OCI-M2 (cell line): Measurements from ENCODE around the gene DNAJC1.

Source experiments
- DNase-seq: peaks from one replicate; lab custom pipeline; 2025; ENCODE audit not compliant: unreplicated experiment; lab: John Stamatoyannopoulos, UW

DNAJC1 gene

DNA sequence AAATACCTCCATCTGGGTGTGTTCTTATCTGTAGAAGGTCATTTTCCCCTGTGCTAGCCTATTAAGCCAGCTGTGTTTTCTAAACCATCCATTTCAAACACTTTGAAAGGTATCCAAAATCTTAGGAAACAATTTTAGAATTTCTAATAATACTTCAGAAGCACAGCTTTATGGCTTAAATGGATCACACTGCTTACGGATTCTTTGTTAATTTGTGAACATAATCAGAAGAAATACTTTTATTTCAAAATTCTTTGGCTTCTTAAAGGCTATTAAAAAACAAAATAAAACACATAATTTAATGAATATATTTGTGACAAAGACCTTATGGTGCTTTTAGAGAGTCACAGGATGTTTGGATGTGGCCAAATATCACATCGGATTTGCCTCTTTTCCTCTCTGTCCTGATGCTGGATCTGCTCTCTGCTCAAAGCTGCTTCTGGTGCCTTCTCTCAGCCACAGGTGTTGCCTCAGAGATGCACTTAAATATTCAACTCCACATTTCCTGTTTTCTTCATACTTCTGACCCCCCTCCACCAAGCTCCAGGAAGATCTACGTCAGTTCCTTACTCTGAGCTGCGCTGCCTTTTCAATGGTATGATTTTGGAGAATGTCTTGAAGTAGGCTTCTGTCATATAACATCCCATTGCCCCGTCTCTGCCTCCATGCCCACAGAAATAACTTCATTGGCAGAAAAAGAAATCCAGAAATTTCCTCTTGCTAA is 238.9 kb downstream of the DNAJC1 start:
- no peak for DNase-seq

DNA sequence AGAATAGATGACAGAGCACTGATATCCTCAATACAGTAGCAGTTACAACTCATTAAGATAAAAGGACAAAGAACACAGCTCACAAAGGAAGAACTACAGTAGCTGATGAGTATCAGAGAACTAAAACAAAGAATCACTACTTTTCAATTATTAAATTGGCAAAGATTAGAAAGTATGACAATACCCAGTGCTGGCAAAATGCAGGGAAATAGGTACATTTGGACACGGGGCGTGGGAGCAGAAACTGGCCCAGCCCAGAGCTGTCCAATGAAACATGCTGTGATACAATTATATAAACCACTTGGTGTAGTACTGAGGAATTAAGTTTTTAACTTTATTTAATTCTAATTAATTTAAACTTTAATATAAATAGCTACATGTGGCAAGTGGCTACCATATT is 243.2 kb downstream of the DNAJC1 start:
- DNase-seq = no peak

DNA sequence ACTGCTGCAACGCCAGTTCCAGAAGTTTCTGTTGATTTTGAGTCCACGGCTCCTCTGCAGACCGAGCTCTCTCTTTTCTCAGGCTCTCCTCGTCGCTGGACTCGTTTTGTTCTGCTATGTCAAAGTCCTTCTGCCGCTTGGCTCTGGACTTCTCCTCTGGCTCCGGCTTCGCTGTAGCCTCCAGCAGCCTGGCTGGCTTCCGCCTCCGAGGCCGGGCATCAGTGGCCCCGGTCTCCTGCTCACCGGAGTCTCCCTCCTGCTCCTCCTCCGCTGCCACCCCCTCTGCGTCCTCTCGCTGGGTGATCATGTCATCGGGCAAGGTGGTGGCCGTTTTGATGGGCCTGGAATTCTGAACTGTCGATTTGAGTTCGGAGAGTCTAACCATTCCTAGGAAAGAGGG is 244.3 kb downstream of the DNAJC1 start:
- no peak for DNase-seq

DNA sequence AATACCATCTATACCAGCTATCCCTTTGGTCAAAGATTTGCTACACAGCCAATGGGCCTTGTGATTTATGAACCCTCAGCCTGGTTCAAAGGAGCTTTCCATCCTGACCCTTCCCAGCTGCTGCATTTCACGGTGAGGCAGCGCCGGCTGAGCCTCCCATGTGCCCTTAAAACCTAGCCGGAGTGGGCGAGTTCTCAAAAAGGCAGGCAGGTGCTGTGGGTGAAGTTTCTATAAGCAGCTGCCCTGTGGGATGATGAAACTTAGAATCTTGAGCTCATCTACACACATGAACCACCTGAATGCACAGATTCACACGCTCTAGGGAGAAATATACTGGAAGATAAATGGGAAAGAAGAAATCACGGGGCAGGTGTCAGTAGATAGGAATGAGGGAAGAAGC is 244.8 kb downstream of the DNAJC1 start:
- DNase-seq = no peak

DNA sequence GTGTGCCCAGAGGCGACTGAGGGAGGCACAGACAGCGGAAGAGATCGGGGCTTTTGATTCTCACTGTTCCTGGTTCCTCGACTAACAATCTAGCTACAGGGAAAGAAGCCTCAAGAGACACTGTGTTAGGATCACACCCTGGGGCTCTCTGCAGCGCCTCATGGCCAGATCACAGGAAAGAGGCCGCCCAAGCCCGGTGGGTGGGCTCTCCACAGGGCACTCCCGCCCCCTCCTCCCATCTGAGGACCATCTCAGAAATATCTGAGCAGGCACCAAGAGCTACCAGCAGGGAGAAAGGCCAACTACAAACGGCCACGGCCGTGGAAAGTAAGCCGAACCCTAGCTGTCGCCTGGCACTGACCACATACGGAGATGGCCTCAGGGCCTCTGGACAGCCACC is 245.3 kb downstream of the DNAJC1 start:
- DNase-seq = no peak

DNA sequence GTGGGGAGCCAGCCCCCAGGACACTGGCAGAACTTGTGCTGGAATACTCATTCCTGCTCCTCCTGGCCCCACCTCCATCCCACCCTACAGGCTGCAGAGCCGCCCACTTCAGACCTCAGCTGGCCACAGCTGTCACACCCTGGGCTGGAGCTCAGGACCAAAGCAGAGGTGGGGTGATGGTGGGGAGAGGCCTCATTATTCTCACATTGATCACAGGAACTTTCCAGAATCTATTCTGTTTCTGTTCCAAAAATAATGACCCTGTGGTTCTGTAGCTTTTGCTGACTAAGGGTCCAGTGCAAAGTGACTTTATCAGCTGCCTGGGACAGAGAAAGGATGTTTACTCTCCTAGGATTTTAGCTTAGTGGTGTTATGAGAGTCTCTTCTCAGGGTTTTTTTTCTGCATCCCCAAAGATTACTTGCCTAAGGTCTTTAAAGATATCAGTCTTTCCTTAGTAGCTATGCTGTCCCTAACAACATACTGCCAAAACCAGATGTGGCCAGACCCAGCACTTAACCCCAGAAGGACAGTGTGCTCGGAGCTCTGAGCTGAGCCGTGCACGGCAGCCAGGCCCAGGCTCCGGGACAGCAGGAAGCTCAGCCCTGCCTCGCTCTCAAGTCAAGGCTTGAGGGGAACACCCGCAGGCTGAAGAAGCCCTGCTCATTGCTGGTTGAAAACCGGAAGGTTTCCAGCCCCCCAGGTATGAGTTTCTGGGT is 246.2 kb downstream of the DNAJC1 start:
- no peak for DNase-seq

DNA sequence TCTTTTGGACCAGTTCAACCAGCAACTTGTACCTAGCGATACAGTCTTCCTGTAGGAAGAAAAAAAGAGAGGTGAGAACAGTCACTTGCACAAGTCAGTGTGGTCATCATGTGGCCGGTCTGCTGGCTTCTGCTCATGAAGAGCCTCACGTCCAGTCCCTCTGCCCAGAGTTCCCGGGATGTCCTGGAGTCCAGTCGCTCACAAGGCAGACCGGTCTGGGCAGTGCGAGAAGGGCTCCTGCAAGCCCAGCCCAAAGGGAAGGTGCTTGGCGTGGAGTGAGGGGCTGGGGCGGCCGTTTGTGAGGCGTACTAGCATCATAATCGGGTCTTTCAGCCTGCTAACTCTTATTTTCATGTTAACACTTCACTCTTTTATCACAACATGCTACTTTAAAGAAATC is 246.8 kb downstream of the DNAJC1 start:
- no peak for DNase-seq

DNA sequence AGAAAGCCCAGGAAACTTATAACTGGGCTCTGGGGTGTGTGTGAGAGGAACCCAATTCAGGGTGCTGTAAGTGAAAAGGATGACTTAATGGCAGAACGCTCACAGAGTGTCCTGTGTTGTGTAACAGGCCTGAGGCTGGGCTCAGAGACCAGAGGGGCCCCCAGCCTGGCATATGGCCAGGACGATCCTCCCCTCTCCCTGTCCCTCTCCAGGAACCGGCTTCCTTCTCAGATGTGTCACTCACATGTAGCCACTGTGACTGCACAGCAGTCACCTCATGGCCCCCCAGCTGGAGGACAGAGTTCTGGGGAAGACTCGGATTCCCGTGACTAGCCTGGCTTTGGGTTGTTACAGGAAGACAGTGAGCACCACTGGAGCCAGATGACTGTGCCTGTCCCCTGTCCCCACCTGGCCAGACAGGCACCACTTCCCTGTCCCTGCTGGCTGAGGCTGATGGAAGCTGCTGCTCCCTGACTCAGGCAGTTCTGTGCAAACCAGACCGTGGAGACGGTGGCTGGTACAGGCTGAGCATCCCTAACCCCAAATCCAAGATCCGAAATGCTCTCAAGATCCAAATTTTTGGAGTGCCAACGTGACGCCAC is 249.0 kb downstream of the DNAJC1 start:
- no peak for DNase-seq

DNA sequence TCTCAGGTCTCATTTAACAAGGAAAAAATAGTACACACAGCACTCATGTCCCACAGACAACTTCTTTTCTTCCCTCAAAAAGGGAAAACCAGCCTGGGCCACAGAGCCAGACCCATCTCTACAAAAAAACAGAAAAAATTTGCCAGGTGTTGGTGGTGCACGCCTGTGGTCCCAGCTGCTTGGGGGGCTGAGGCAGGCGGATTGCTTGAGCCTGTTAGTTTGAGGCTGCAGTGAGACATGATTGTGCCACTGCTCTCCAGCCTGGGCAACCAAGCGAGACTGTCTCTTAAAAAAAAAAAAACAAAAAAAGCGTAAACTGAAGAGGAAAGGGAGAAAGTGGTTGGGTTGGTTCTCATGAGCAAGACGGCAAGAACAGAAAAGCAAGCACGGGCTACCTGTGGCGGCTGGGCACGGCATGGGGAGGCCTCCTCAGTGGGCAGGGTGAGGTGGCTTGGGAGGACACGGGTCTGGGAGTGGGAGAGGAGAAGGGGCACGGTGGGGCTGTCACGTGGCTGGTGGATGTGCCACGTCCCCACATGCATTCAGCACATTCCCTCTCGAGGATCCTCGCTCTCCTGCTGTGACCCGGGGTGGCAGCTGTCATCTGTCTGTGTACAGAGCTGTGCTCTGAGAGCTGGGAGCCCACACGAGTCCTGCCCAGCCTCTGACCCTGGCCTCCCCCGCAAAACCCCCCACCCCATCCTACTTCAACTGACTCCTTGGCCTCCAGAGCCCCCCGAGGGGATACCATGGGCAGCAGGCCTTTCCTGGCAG is 249.8 kb downstream of the DNAJC1 start:
- DNase-seq = no peak

DNA sequence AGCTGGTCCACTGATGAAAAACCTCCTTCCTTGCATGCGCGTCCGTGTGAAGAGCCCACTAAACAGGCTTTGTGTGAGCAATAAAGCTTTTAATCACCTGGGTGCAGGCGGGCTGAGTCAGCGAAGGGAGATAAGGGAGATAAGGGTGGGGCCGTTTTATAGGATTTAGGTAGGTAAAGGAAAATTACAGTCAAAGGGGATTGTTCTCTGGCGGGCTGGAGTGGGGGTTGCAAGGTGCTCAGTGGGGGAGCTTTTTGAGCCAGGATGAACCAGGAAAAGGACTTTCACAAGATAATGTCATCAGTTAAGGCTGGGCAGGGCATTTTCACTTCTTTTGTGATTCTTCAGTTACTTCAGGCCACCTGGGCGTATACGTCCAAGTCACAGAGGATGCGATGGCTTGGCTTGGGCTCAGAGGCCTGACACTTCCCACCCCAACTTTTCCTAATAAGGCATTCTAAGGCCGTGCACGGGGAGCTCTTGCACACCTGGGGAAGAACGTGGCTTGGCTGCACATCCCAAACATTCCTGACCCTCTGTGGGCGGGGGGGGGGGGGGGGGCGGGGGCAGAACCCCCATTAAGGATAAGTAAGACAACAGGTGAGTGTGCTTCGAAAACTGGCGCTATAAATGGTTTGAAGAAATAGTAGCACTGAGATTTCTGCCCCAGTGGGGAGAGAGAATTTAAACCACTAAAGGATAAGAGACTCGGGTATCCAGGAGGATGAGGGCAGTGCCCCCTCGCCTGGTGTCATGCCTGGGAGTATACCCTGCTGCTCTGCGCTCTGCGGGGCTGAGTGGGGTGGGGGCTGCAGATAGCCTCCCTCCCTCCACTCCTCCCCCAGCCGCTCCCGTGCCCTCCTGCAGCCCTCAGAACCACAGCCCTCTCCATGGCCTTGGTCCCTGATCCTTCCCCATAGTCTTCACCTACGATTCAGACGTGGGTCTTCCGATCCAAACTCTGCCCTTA is 251.9 kb downstream of the DNAJC1 start:
- DNase-seq = no peak

DNA sequence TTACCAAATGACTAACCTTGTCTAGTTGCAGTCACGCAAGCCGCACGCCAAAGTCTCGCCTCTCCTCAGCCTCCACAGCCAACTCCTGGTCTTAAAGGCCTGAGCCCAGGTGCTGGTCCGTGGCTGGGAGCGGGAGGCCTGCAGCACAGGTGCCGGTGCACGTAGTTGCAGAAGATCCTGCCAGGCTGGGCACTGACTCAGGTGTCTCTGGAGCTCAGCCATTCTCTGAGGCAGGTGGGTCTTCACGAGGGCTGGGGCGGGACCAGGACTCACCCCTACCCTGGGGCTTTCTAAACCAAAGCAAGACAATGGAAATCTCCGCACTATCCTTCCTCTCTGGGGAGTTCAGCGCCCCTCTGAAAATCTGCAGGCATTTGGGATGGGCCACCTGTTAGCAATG is 253.1 kb downstream of the DNAJC1 start:
- DNase-seq = no peak

DNA sequence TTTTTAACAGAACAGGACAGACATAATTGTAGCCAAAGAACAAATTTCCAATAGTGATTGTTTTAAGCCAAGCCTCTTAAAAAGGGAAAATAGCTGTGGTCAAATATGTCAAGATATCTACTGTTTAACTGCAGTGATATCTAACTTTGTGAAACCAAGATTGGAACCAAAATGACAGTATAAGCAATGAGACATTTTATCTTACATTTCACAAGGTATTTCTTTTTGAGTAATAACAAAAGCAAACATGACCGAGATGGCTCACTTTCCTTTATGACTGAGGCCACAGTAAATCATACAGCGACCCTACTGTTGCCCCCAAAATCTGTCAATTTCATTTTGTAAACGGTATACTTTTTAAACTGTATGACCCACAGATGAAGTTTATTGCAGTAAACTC is 253.7 kb downstream of the DNAJC1 start:
- DNase-seq = no peak

DNA sequence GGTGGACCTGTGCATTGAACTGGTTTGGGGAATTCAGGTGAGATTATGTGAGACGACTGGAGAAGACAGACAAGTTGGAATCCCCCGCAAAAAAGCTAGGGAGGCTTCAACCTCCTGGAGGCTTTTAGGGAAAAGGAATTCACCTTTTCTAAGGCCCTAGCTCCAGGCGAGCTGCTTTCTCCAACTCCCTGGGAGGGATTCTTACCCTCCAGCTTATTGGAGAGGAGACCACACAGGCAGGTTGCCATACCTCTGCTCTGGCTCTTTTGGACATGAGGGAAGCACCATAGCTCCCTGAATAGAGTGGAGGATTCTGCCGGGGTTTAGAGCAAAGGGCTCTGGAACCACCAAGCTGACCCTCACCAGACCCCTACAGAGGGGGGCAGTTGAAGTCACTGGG is 255.7 kb downstream of the DNAJC1 start:
- no peak for DNase-seq

DNA sequence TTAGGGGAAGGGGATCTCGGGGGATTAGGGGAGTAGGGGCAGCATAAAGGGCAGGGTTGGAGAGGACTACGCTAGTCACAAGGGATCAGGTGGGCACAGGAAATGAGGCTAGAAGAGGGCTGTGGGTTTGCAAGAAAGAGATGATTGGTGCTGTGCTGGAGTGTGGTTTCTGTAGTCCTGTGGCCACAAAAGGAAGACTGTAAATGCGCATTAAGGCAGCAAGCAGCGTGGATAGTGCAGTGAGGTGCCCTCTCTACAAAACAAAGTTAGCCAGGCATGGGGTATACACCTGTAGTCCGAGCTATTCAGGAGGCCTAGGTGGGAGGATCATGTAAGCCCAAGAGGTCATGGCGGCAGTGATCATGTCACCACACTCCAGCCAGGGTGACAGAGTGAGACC is 257.4 kb downstream of the DNAJC1 start:
- DNase-seq = no peak

DNA sequence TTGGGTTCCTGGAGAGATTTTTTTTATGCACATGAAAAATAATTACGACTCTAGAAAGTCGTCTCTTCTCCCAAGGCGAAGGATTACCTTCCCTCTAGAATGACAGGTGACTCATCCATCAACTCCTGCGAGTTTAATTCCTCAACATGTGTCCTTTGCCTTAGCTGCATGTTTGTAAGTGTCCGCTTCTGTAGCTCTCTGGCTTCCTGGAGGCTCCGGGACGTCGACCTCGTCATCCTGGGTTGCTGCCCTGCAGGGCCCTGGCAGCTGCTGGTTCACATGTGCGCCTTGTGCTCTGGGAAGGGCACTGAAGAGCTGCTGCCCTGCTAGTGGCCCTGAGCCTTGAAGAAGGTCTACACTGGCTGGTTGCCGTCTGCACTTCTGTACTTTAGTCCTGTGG is 259.3 kb downstream of the DNAJC1 start:
- DNase-seq = no peak

DNA sequence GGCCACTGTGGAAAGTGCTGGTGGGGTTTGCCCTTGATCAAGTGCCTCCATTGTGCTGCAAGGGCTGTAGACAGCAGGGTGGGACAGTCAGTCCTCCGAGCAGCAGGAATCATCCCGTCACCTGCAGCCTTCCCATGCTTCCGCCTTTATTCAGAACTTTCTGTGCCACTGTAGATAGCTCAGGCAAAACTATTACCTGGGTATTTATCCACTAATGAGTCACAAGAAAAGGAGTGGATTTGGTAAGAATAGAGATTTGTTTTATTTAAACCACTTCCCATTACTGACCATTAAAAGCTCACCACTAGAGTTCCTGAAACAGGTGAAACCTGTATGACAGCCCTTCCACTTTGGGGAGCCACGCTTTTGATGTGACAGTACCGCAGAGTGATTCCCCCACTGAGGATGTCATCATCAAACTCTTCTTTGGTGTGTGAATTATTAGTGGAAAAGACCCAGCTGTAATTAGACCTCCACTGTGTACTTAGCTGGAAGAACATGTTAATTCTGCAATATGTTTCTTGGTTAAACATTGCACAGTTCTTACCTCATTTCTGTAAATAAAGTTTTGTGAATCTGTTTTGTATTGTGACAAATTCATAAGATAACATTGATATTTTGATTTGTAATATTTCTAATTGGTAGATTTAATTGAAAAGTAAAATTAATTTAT is 260.7 kb downstream of the DNAJC1 start:
- no peak for DNase-seq

DNA sequence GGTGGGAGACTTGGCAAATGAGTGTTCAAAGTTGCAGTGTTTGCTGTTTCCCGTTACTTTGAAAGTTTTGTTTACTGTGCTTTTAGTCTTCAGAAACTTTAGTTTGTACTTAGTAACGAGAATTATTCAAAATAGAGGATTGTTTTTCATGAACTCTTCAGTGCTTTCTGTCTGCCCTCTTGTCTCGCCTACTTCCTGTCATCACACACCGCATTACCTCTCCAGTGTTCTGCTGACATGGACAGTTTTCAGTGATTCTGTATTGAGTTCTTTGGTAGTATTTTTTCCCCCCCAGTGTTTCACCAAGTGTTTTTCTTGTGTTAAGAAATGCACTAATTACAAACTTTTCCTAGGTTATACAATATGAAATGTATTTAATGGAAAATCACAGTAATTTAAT is 262.5 kb downstream of the DNAJC1 start:
- DNase-seq = no peak

DNA sequence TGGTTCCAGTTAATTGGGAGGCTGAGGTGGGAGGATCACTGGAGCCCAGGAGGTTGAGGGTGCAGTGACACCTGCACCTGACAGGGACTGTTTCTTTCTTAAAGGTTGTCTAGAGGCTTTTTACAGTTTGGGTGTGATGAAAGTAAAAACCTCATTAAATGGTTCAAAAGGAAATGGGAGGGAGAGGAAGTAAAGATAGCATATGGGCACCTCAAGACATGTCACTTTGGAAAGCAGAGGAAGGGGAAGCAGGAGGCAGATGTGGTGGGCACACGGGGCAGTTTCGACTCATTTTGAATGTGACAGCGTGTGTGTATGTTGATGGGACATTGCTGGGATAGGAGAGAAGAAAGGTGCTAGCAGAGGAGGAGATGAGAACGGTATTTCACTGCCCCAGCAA is 266.4 kb downstream of the DNAJC1 start:
- DNase-seq = no peak

DNA sequence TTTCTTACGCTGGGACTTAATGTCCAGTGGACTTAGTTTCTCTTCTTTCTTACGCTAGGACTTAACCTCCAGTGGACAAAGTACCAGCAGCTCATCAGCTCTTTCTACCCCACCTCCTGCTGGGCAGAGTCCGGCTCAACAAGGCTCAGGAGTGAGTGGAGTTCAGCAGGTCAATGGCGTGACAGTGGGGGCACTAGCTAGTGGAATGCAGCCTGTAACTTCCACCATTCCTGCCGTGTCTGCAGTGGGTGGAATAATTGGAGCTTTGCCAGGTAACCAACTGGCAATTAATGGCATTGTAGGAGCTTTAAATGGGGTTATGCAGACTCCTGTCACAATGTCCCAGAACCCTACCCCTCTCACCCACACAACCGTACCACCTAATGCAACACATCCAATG is 269.8 kb downstream of the DNAJC1 start:
- no peak for DNase-seq
